GM23338 (cell line): ENCODE results near the gene INSL3. TPM values are rescaled to one million over a fixed set of nuclear protein-coding genes. Genes with fewer than 3 reads are reported as not detected.
A peak's percentile ranks its signal among the peaks of the same experiment; 100 is the strongest.

ENCODE experiments used
- ATAC-seq: fragments of 200-7000 bp; cut with Tn5 transposase; 3 replicates; pipeline ENCODE4 v1.9.1; 2020
- DNase-seq: peaks from one replicate; pipeline ENCODE4 v3.0.0-alpha.2; 2015; ENCODE audit warnings: low spot score
- H2AFZ ChIP-seq: fragments of 200-600 bp; sonication (generic); 2 replicates; pipeline ENCODE4 v1.8.0; 2016; ENCODE audit warnings: antibody characterized with exemption, mild to moderate bottlenecking, moderate library complexity
- H3F3A ChIP-seq: fragments of 200-600 bp; sonication (generic); replicated peaks from 2 replicates; pipeline ENCODE4 v1.8.0; 2017; ENCODE audit warnings: antibody characterized with exemption, mixed run types, low read depth
- H3K27ac ChIP-seq: fragments of 200-600 bp; sonication (generic); 2 replicates; pipeline ENCODE4 v1.6.1; 2016; ENCODE audit warnings: low read depth
- H3K27me3 ChIP-seq: fragments of 200-600 bp; sonication (generic); 2 replicates; pipeline ENCODE4 v1.8.0; 2016; ENCODE audit warnings: mild to moderate bottlenecking, mixed run types, moderate library complexity; ENCODE audit not compliant: insufficient read depth
- H3K36me3 ChIP-seq: fragments of 200-600 bp; sonication (generic); 2 replicates; pipeline ENCODE4 v1.8.0; 2016; ENCODE audit warnings: mild to moderate bottlenecking; ENCODE audit not compliant: insufficient read depth
- H3K4me1 ChIP-seq: fragments of 200-600 bp; sonication (generic); 2 replicates; pipeline ENCODE4 v1.8.0; 2016; ENCODE audit warnings: mild to moderate bottlenecking, moderate library complexity; ENCODE audit not compliant: insufficient read depth
- H3K4me2 ChIP-seq: fragments of 200-600 bp; sonication (generic); 2 replicates; pipeline ENCODE4 v1.7.1; 2017; ENCODE audit warnings: mixed run types
- H3K4me3 ChIP-seq: fragments of 200-600 bp; sonication (generic); 2 replicates; pipeline ENCODE4 v1.6.1; 2016; ENCODE audit warnings: mixed run types
- H3K79me2 ChIP-seq: fragments of 200-600 bp; sonication (generic); replicated peaks from 2 replicates; pipeline ENCODE4 v1.8.0; 2017; ENCODE audit warnings: mild to moderate bottlenecking; ENCODE audit not compliant: insufficient read depth
- H3K9me2 ChIP-seq: fragments of 200-600 bp; sonication (generic); 2 replicates; pipeline ENCODE4 v1.8.0; 2017; ENCODE audit not compliant: insufficient read depth
- H4K20me1 ChIP-seq: fragments of 200-600 bp; sonication (generic); replicated peaks from 2 replicates; pipeline ENCODE4 v1.8.0; 2017; ENCODE audit warnings: mild to moderate bottlenecking; ENCODE audit not compliant: insufficient read depth
- H3K27ac Mint-ChIP-seq: 2 replicates; pipeline ENCODE4 v1.8.0; 2020; ENCODE audit warnings: inconsistent platforms, mild to moderate bottlenecking, moderate library complexity, mixed read lengths
- H3K27me3 Mint-ChIP-seq: 3 replicates; pipeline ENCODE4 v1.8.0; 2022; ENCODE audit warnings: low read depth, mild to moderate bottlenecking, moderate library complexity, mixed read lengths, inconsistent platforms; ENCODE audit not compliant: insufficient read depth, poor library complexity
- H3K36me3 Mint-ChIP-seq: 3 replicates; pipeline ENCODE4 v1.8.0; 2021; ENCODE audit warnings: low read depth, mild to moderate bottlenecking, inconsistent platforms, moderate library complexity, mixed read lengths
- H3K4me1 Mint-ChIP-seq: 3 replicates; pipeline ENCODE4 v1.8.0; 2020; ENCODE audit warnings: mild to moderate bottlenecking, inconsistent platforms, mixed read lengths
- H3K4me3 Mint-ChIP-seq: 3 replicates; pipeline ENCODE4 v1.8.0; 2021; ENCODE audit warnings: moderate library complexity, mild to moderate bottlenecking, inconsistent platforms, mixed read lengths
- H3K9me3 Mint-ChIP-seq: 3 replicates; pipeline ENCODE4 v1.8.0; 2020; ENCODE audit warnings: moderate library complexity, mild to moderate bottlenecking, inconsistent platforms, mixed read lengths
- CREB1 ChIP-seq: fragments of 250-450 bp; sonication (Bioruptor Pico); IDR thresholded peaks from 2 replicates; pipeline ENCODE4 v1.5.0; 2020; ENCODE audit warnings: low read depth, mild to moderate bottlenecking, moderate library complexity
- EZH2phosphoT487 ChIP-seq: fragments of 200-600 bp; sonication (generic); IDR thresholded peaks from one replicate; pipeline ENCODE4 v1.8.1; 2018; ENCODE audit warnings: antibody characterized with exemption; ENCODE audit not compliant: unreplicated experiment
- NANOG ChIP-seq: IDR thresholded peaks from 2 replicates; pipeline ENCODE4 v1.6.1; 2016; ENCODE audit warnings: antibody characterized with exemption, borderline replicate concordance
- POLR2AphosphoS5 ChIP-seq: IDR thresholded peaks from 2 replicates; pipeline ENCODE4 v1.6.1; 2016; ENCODE audit warnings: antibody characterized with exemption, low read depth
- ZNF114 ChIP-seq: fragments of 250-450 bp; sonication (Bioruptor Pico); IDR thresholded peaks from 2 replicates; pipeline ENCODE4 v1.5.0; 2020; ENCODE audit warnings: mild to moderate bottlenecking, moderate library complexity
- ZNF331 ChIP-seq: fragments of 250-450 bp; sonication (Bioruptor Pico); IDR thresholded peaks from 2 replicates; pipeline ENCODE4 v1.5.0; 2020; ENCODE audit warnings: low read depth, mild to moderate bottlenecking, moderate library complexity
- polyA plus RNA-seq: library from polyadenylated mRNA; unstranded; fragments of >200 nt; fragmentation: Nextera tagmentation; extraction: Ambion mirVana; gene quantifications from 2 replicates; pipeline ENCODE4 v1.2.1, GENCODE V29; 2016
- total RNA-seq: library from RNA; depleted of rRNA; stranded (reverse); fragments of >200 nt; shearing (Covaris generic); gene quantifications from 2 replicates; pipeline ENCODE4 v1.2.3, GENCODE V29; 2014
- TF ChIP-seq, protein P1 (sequence below), 2 experiments: fragments of 200-600 bp in 1 of 2; sonication (generic) in 1 of 2; conservative IDR thresholded peaks; 2 replicates each; pipeline versions ENCODE4 v1.5.1 to v1.6.1; 2016 to 2017; ENCODE audit warnings: antibody characterized with exemption in 2 of 2, low read depth in 2 of 2, mild to moderate bottlenecking in 2 of 2, moderate library complexity in 1 of 2
- TF ChIP-seq, protein P2 (sequence below): fragments of 250-450 bp; sonication (Bioruptor Pico); IDR thresholded peaks from 2 replicates; pipeline ENCODE4 v1.5.0; 2020; ENCODE audit warnings: mild to moderate bottlenecking, moderate library complexity

Gene INSL3
- total and polyA plus RNA-seq, 2 experiments from 2014 or later = 0.76 TPM; not detected in 1

DNA sequence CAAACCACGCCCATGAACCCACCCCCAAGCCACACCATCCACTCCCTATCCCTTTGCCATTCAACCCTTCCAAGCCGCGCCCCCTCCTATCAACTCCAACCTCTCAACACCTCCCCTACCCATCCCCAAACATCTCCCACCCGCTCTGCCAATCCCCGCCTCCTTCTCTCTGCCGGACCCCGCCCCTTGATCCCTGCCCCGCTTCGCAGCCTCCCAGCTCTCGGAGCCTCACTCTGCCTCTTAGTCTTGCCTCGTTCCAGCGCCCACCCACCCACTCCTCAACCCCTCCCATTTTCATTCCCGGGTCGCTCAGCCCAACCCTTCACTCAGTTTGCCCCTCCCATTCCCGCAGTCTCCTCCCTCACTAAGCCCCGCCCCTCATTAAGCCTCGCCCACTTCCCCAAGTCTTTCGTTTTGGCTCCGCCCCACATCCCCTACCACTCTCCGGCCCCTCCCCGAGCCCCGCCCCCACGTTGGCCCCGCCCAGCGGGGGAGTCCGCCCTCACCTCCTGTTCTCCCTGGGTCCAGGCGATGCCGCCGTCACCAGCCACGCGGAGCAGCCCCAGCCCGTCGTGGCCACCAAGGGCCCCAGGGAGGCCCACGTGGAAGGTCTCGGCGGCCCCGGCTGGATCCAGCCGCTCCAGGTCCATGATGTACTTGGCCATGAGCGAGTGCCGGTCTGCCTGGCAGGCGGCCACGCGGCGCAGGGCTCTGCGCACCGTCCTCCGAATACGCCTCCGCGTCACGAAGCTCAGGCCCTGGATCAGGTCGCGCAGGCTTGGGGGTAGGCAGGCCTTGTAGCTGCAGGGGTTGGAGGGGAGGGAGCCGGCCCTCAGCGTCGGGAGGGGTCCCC, 20.7 kb upstream of the INSL3 start:
- Histone ChIP-seq H2AFZ (peak overlapping the region; percentile 98), H3K27ac (no peak overlapping the region), H3K4me2 (peak overlapping the region; percentile 96), H3F3A (no peaks in the 10 kb centered on the region), H3K27me3 (0 out of 2 replicates have a peak, but pooled peaks cover 10% of the 10 kb centered on the region), H3K9me2 (no peaks in the 10 kb centered on the region), H4K20me1 (no peaks in the 10 kb centered on the region), H3K36me3 (no peaks in the 10 kb centered on the region), H3K4me1 (no peaks in the 10 kb centered on the region; the same call in 1 of the 2 replicates), H3K4me3 (peak overlapping the region; percentile 73), H3K79me2 (no peaks in the 10 kb centered on the region)
- Mint-ChIP-seq H3K4me3 (peak overlapping the region; percentile 71), H3K36me3 (no peaks in the 10 kb centered on the region), H3K27ac (no peak overlapping the region), H3K4me1 (peaks cover 7% of the 10 kb centered on the region), H3K9me3 (no peaks in the 10 kb centered on the region), H3K27me3 (peaks cover 26% of the 10 kb centered on the region)
- ATAC-seq = peak; percentile 85
- no peak for TF ChIP-seq EZH2phosphoT487
- TF ChIP-seq, protein P1, sequence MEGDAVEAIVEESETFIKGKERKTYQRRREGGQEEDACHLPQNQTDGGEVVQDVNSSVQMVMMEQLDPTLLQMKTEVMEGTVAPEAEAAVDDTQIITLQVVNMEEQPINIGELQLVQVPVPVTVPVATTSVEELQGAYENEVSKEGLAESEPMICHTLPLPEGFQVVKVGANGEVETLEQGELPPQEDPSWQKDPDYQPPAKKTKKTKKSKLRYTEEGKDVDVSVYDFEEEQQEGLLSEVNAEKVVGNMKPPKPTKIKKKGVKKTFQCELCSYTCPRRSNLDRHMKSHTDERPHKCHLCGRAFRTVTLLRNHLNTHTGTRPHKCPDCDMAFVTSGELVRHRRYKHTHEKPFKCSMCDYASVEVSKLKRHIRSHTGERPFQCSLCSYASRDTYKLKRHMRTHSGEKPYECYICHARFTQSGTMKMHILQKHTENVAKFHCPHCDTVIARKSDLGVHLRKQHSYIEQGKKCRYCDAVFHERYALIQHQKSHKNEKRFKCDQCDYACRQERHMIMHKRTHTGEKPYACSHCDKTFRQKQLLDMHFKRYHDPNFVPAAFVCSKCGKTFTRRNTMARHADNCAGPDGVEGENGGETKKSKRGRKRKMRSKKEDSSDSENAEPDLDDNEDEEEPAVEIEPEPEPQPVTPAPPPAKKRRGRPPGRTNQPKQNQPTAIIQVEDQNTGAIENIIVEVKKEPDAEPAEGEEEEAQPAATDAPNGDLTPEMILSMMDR (conservative IDR thresholded peaks at IDR 0.05; ENCODE audit: low read depth in 2 of 2) = no peak
- TF ChIP-seq ZNF331 = no peak
- TF ChIP-seq POLR2AphosphoS5 = peak; percentile 90
- TF ChIP-seq, protein P2, sequence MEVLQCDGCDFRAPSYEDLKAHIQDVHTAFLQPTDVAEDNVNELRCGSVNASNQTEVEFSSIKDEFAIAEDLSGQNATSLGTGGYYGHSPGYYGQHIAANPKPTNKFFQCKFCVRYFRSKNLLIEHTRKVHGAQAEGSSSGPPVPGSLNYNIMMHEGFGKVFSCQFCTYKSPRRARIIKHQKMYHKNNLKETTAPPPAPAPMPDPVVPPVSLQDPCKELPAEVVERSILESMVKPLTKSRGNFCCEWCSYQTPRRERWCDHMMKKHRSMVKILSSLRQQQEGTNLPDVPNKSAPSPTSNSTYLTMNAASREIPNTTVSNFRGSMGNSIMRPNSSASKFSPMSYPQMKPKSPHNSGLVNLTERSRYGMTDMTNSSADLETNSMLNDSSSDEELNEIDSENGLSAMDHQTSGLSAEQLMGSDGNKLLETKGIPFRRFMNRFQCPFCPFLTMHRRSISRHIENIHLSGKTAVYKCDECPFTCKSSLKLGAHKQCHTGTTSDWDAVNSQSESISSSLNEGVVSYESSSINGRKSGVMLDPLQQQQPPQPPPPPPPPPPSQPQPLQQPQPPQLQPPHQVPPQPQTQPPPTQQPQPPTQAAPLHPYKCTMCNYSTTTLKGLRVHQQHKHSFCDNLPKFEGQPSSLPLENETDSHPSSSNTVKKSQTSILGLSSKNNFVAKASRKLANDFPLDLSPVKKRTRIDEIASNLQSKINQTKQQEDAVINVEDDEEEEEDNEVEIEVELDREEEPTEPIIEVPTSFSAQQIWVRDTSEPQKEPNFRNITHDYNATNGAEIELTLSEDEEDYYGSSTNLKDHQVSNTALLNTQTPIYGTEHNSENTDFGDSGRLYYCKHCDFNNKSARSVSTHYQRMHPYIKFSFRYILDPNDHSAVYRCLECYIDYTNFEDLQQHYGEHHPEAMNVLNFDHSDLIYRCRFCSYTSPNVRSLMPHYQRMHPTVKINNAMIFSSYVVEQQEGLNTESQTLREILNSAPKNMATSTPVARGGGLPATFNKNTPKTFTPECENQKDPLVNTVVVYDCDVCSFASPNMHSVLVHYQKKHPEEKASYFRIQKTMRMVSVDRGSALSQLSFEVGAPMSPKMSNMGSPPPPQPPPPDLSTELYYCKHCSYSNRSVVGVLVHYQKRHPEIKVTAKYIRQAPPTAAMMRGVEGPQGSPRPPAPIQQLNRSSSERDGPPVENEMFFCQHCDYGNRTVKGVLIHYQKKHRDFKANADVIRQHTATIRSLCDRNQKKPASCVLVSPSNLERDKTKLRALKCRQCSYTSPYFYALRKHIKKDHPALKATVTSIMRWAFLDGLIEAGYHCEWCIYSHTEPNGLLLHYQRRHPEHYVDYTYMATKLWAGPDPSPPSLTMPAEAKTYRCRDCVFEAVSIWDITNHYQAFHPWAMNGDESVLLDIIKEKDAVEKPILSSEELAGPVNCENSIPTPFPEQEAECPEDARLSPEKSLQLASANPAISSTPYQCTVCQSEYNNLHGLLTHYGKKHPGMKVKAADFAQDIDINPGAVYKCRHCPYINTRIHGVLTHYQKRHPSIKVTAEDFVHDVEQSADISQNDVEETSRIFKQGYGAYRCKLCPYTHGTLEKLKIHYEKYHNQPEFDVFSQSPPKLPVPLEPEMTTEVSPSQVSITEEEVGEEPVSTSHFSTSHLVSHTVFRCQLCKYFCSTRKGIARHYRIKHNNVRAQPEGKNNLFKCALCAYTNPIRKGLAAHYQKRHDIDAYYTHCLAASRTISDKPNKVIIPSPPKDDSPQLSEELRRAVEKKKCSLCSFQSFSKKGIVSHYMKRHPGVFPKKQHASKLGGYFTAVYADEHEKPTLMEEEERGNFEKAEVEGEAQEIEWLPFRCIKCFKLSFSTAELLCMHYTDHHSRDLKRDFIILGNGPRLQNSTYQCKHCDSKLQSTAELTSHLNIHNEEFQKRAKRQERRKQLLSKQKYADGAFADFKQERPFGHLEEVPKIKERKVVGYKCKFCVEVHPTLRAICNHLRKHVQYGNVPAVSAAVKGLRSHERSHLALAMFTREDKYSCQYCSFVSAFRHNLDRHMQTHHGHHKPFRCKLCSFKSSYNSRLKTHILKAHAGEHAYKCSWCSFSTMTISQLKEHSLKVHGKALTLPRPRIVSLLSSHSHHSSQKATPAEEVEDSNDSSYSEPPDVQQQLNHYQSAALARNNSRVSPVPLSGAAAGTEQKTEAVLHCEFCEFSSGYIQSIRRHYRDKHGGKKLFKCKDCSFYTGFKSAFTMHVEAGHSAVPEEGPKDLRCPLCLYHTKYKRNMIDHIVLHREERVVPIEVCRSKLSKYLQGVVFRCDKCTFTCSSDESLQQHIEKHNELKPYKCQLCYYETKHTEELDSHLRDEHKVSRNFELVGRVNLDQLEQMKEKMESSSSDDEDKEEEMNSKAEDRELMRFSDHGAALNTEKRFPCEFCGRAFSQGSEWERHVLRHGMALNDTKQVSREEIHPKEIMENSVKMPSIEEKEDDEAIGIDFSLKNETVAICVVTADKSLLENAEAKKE (CRISPR knock-in tag) = no peak
- no peak for TF ChIP-seq NANOG
- TF ChIP-seq CREB1 = peak; percentile 46; the same call in 1 of the 2 replicates
- TF ChIP-seq ZNF114 (CRISPR knock-in tag) = no peak
- peak; percentile 99 for DNase-seq
